H4 (cell line): Measurements from ENCODE around the gene PRTFDC1. TPM values are rescaled to one million over a fixed set of nuclear protein-coding genes. Genes with fewer than 3 reads are reported as not detected.

Experiments used
- DNase-seq: peaks from one replicate; pipeline ENCODE4 v3.0.0-alpha.2; 2015; ENCODE audit warnings: low spot score
- total RNA-seq: library from RNA; depleted of rRNA; stranded (reverse); fragments of >200 nt; shearing (Covaris generic); gene quantifications from 2 replicates; pipeline ENCODE4 v1.2.3, GENCODE V29; 2014

Gene PRTFDC1
- total RNA-seq, 1 experiment from 2014 or later, result 22.8 TPM

DNA sequence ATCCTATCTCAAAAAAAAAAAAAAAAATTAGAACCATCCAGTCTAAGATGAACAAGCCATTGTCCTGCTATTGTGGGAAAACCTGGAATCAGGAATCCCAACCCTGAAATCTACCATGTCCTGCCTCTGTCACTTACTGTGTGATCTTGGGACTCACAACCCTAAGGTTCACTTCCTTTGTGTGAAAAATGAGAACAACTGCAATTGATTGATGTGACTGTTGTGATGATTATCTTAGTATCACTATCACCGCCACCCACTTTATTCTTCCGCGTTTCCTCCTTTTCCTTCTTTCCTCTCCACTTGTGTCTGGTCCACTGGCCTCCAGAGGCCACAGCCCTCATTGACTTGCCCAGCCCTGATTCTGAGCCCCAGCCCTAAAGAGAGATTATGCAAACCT is 12.6 kb upstream of the PRTFDC1 start:
- DNase-seq, result no peak

DNA sequence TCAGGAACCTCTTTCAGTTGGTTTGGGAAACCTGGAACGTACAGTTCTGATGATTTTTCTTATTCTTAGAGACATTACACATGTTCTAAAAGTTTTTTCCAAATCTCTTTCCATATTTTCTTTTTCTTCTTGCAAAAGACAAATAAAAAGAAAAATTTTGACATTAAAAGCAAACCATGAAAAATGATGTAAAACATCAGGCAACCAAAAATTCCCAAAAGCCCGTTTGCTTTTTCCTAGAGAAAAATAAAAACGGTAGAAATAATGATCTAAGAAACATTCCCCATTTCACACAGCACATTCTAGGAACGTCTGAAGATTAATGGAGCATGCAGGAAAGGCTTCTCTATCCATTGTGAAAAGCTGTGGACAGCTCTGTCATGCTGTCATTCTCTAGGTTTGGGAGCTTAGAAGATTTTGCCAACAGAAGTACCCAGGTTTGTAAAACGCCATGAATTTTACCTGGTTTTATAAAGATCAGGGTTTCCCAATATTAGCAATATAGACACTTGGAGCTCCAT is 11.2 kb upstream of the PRTFDC1 start:
- DNase-seq, result no peak

DNA sequence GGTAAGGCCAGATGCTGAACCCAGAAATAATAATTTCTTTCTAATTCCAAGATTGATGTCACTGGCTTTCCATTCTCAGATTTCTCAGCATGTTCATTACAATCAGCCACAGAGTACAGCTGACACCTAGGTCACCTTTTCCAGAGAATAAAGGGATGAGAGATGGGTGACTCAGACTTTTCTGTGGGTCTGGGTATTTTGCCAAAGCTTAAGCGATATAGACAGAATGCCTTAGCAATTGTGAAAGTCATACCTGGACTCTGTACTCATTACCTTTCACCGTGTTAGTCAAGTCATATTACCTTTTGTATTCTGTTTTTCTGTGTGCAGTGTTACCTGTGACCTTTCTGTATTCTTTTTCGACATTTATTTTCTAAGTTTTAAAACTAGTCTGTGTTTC is 10.6 kb upstream of the PRTFDC1 start:
- peak; percentile 22 for DNase-seq

DNA sequence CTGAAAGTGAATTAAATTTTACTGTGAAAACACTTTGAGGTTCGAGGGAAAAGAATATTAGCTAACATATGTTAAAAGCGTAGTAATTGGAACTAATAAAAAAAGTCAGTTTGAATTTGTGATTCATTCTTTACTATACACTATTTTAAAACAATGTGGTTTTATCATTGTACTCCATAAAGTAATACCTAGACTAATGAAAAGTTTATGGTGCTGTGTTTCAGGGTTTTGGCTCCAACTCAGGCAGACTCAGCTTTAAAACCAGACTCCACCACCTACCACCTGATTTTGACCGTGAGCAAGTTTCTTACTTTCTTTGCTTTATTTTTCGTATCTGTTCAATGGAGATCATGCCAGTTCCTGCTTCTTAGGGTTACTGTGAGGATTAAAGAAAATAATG is 9.2 kb upstream of the PRTFDC1 start:
- DNase-seq, result no peak

DNA sequence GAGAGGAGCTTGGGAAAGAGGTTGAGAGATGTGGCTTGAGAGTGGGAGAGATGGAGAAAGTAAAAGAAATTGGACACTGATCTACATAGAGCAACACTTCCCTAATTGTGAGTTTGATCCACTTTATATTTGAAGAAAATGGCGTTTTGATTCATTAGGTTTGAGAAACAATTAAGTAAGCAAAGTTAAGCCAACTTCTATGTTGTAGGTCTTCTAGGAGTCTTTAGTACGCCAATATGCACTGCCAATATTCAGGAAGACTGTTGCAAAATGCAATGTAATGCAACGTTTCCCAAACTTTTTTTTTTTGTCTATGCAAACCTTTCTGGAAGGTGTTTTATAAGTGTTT is 7.0 kb upstream of the PRTFDC1 start:
- no peak for DNase-seq

DNA sequence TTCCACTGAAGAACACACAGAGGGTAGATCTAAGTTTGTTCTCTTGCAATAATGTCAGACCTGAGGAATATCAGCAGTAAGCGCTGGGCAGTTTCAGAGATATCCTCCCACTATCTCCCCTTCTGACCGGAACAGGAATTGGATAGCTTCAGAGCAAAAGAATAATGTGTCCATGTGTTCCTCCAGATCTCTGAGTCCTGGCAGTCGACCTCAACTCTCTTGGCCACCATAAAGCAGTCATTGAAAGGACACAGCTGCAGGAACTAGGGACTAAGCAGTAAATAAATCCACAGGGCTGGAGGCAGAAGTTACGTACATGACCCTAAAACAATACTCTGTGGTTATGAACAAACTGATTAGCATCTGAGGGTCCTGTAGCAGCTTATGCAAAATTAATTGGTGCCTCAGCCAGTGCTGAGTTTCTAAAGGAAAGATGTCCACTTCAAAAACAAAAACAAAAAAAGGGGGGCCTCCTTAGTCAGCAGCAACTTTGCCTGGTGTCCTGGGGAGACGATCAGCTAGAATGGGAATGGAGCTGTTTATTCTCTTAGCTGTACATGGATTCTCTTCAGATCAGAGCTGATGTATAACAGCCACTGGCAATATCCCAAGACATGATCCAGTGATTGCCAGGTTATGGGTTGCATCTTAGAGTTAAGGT is 6.4 kb upstream of the PRTFDC1 start:
- peak; percentile 42 for DNase-seq

DNA sequence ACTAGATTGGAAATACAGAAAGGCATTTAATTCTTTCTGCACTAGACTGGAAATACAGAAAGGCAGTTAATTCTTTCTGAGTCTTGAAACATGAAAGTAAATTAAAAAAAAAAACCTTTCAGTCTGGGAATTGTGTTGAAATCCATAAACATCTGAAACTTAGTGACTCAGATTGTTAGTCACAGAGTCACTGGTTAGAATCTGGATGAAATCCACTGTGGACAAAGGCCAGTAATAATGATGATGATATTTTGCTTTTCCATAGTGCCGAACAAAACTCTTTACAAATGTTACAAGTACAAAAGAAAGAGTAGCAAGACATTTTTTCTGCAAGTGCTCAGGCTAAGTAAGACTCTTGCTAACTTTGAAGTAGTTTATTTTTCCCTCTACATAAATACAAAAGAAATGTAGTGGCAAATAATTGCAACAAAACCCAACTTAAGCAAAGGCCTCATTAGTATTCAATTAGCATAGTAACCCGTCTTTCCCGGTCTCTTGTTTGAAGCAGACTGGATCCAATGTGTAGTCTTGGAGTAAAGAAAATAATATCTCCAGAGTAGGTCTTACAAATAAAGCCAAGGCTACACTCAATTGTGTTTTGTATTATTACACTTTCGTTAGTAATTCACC is 5.8 kb upstream of the PRTFDC1 start:
- peak; percentile 71 for DNase-seq

DNA sequence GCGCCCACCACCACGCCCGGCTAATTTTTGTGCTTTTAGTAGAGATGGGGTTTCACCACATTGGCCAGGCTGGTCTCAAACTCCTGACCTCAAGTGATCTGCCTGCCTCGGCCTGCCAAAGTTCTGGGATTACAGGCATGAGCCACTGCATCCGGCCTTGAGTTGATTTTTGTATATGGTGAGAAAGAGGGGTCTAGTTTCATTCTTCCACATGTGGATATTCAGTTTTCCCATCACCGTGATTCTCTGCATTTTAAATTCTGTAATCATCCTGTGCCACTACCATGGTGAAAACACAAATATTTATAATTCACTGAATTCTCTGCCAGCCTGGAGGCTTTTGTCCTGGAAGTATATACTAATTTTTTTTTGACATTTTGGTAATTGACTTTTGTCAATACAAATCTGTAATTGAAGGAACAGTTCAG is 5.2 kb upstream of the PRTFDC1 start:
- peak; percentile 47 for DNase-seq

DNA sequence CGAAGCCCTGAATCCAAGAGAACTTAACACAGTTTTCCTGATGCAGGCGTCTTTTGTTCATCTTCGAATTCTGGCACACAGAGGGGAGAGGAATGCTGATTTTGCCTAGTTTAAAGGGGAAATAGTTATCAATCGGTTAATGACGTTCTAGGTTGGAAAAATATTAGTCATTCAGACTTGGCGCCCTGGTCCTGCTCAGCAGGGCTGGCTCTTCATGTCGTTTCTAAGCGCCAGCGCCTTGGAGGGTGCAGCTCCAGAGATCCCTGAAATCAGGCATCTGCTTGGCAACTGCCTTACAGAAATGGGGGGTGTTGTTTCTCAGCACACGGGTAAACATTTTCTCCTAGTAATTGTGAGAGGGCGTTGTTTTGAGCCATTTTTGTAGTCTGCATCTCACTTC is 1.3 kb upstream of the PRTFDC1 start:
- no peak for DNase-seq

DNA sequence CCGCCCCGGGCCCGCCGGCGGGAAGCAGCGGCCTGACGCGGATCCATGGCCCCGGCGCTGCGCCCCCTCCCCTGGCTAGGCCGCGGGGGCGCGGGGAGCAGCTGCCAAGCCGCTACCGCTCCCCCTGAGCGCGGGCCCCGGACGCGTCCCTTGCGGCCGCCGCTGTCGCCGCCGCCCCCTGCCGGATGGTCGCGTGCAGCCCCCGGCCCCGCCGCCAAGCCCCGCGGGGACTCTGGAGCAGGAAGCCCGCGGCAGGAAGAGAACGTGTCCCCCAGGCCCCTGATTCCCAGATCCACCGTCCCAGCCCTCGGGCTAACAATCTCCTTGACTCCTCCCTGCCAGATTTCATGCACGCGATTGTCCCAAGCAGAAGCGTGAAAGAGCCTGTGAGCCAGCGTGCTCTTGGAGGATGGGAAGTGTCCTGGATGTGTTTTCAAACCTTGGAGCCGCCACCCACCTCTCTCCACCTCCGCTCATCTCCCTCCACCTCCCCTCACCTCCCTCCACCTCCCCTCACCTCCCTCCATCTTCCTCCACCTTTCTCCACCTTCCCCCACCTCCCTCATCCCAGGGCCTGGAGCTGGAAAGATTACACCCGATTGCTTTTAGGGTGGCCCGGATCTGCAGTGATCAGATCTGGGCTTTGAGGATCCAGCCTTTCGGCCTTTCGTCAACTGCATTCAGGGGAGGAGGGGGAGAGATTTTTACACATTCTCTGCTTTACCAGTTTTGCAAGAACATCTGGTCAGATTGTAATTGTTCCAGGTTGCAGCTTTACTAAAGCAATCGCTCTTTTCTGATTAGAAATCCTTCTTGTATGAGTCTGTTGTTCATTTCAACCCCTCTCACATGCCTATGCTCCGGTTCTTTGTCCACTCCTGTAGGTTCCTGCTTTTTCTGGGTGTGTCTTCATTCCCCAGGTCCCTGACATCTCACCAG is 570 bp upstream of the PRTFDC1 start:
- peak; percentile 35 for DNase-seq

DNA sequence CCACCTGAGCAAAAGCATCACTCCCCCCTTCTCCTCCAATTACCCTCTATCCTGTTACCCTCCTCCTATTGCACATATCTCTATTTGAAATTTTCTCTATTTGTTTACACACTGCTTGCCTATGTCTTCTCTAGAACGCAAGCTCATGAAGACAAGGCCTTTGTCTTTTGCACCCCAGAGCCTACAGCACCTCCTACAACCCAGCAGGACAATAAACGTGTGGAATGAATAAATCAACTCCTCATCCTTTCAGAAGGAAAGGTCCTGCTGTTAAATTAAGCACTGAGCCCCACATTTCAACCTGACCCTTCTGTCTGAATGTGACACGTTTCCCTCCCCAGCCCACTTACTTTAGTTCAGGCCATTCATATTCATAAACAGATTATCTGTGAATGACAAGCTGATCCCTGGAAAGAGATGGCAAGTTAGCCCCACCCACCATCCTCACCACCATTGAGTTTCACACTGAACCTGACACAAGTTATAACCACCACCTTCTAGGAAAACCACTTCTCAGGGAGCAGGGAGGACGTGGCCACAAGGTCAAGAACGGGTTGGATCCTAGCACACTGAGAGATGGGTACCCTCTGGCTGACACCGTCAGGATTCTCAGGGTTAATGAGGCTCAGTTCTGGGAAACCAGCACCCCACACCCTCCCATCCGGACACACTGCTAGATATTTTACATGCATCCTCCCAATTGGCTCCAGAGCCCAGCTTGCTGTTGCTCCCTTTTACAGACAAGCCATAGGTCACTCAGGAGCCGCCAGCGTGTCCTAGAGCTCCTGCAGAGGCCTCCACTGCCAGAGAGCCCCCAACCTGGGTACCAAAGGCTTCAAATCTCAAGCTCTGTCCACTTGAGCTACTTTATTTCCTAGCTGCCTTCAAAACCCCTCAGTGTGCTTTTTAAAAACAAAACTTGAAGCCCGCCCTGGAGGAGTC is 934 bp downstream of the PRTFDC1 start:
- DNase-seq, result no peak

DNA sequence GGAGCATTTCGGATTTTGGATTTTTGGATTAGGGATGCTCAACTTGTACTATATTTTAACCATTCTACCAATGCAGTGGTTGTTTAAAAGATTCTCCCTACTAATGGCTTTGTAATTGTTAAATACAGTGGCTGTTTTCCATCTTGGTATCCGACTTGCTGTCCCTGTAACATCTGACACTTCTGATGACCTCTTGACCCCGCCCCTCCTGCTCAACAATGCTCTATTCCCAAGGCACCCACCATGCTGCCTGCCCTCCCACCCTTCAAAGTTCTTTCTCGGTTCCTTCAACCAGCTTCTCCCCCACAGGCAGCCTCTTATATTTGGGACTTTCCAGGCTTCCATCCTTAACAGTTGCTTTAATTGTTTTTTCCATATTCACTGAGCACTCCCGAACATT is 2.0 kb downstream of the PRTFDC1 start:
- DNase-seq, result no peak

DNA sequence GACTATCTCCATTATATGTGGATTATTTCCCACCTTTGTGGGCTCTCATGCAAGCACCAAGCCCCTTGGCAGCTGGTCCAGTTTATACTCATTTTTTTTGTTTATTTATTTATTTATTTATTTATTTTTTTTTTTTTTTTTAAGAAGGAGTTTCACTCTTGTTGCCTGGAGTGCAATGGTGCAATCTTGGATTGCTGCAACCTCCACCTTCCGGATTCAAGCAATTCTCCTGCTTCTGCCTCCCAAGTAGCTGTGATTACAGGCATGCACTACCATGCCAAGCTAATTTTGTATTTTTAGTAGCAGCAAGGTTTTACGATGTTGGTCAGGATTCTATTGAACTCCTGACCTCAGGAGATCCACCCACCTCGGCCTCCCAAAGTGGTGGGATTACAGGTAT is 2.8 kb downstream of the PRTFDC1 start:
- DNase-seq, result no peak

DNA sequence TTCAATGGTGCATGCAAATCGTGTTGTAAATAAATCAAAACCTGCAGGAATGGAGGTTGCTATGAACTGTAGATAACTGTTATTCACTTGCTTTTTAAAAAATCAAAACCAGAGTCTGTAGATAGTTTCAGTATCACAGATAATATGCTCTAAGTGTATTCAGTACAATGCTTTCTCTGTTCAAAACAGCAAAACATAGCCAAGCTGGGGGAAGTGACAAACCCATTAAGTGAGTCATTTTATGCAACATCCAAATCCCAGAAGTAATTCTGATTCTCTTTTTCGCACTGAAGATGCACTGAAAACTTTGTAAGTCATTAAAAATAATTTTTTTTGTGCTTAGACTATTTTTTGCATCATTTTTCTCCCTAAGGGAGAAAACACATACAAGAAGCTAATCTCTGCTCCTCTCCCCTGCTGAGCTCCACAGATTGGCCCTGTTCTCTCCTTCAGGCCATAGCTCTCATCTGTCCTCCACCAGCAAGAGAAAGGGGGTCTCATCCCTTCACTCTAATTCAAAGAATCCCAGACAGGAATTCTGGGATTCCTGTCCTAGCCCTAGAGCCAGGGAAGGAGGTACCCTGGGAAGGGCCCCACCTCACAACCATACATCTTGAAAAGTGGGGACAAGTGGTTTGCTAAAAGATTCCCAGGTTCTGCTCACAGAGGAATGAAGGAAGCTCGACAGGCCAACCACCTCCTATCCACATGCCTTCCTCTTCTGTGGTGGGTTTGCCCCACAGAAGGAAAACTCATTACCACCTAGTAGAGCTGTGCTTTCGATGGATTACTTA is 4.9 kb downstream of the PRTFDC1 start:
- DNase-seq, result no peak

DNA sequence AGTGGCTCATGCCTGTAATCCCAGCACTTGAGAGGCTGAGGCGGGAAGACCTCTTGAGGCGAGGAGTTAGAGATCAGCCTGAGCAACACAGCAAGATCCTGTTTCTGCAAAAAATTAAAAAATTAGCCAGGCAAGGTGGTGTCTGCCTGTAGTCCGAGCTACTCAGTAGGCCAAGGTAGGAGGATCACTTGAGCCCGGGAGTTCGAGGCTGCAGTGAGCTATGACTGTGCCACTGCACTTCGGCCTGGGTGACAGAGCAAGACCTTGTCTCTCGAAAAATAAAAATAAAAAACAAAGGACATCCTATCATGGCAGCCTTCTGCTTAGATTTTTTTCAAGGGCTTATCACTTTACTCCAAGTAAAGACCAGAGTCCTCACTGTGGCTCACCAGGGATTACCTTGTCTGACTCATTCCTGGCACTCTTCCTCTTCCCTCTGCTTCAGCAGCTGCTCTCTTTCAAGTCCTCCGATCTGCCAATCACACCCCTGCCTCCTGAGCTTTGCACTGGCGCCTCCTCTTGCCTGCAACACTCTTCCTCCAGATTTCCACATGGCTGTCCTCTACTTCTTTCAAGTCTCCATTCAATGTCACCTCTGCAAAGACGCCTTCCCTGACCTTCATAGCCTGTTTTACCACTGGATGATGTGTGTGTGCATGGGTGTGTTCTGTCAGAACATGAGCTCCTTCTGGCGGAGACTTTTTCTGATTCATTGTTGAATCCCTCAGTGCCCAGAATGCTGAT is 7.7 kb downstream of the PRTFDC1 start:
- DNase-seq, result peak; percentile 69

DNA sequence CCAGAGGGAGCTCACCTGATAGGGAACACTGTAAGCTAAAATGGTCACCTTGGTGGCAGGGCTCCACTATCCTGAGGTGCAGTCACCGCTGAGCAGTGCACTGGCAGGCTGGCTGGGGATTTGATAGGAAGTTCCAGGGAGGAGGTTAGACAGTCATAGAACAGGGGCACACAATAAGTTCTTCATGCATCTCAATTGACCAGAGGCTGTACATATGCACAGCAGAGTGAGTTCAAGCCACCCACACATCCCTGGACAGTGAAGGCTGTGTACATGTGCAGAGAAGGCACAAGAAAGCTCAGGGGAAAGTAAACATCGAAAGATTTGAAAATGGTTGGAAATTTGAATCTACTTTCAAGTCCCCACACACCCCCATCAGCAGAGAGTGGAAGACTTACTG is 13.9 kb downstream of the PRTFDC1 start:
- no peak for DNase-seq

DNA sequence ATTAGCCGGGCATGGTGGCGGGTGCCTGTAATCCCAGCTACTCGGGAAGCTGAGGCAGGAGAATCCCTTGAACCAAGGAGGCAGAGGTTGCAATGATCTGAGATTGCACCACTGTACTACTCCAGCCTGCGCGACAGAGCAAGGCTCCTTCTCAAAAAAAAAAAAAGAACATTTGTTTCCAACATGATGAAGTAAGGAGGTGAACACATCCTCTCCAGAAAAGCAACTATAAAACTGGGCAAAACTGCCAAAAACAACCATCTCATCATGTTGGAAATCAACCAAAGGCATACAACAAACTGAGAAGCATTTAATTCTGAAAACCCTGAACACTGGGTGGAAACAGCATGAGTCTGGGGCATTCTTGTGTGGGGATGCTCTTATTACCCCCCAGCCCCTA is 14.3 kb downstream of the PRTFDC1 start:
- DNase-seq, result no peak

DNA sequence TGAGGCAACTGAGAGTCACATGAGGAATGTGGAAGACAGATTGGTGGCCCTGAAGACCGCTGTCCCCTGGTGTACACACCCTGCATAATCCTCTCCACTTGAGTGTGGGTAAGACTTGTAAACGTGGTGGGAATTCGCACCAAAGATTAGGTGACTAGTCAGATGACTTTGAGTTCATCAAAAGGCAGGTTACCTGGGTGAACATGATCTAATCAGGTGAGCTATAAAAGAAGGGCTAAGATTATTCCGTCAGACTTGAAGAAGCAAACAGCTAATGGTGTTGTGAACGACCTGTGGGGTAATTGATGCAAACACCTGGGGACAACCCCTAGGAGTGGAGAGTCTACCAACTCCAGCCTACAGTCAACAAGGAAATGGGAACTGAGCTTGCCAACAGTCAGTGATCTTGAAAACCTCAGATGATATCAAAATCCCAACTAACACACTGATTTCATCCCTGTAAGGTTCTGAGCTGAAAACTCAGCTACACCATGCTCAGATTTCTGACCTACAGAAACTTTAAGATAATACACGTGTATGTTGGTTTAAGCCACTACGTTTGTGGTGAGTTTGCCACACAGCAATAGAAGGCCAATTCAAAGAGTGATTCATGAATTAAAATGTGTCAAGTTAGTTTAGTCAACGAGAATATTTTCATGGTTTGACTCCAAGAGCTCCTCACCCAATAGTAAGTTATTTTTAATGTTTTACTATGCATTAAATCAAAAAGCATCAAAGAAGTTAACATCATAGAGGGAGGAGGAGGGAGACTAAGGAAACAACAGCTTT is 16.7 kb downstream of the PRTFDC1 start:
- DNase-seq, result no peak

DNA sequence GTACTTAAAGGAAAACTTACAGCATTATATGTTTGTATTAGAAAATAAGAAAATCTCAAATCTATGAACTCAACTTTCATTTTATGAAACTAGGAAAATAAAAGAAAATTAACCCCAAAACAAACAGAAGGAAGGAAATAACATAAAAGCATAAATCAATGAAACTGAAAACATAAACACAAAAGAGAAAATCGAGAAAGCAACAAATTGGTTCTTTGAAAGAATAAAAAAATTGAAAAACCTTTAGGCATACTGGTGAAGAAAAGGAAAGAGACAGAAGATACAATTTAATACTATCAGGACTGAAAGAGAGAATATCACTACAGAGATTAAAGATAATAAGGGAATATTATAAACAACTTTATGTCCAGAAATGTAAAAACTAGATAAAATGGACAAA is 21.2 kb downstream of the PRTFDC1 start:
- no peak for DNase-seq
